WERI-Rb-1 (cell line): ENCODE measurements around the gene CTDSP1.

Experiments used
- DNase-seq: peaks from one replicate; pipeline ENCODE4 v3.0.0-alpha.2; 2020
- H3K27ac ChIP-seq: fragments of 250-450 bp; sonication (Bioruptor Pico); 2 replicates; pipeline ENCODE4 v1.5.1; 2020; ENCODE audit warnings: mild to moderate bottlenecking, moderate library complexity
- H3K27me3 ChIP-seq: fragments of 250-450 bp; sonication (Bioruptor Pico); 2 replicates; pipeline ENCODE4 v1.5.1; 2021; ENCODE audit warnings: mild to moderate bottlenecking, low read depth, moderate library complexity; ENCODE audit not compliant: insufficient read depth, severe bottlenecking
- H3K36me3 ChIP-seq: fragments of 250-450 bp; sonication (Bioruptor Pico); 2 replicates; pipeline ENCODE4 v1.5.1; 2020; ENCODE audit warnings: mild to moderate bottlenecking, moderate library complexity
- H3K4me3 ChIP-seq: 2 replicates; pipeline ENCODE4 v1.5.1; 2011; ENCODE audit warnings: low read depth, mild to moderate bottlenecking, control low read depth, low read length
- H3K9me3 ChIP-seq: fragments of 250-450 bp; sonication (Bioruptor Pico); 2 replicates; pipeline ENCODE4 v1.5.1; 2021; ENCODE audit warnings: mild to moderate bottlenecking, moderate library complexity; ENCODE audit not compliant: severe bottlenecking
- TF ChIP-seq, protein P1 (sequence below): IDR thresholded peaks from 2 replicates; pipeline ENCODE4 v1.5.1; 2011; ENCODE audit warnings: low read depth, mild to moderate bottlenecking, control low read depth, inconsistent platforms, low read length

CTDSP1 gene

DNA sequence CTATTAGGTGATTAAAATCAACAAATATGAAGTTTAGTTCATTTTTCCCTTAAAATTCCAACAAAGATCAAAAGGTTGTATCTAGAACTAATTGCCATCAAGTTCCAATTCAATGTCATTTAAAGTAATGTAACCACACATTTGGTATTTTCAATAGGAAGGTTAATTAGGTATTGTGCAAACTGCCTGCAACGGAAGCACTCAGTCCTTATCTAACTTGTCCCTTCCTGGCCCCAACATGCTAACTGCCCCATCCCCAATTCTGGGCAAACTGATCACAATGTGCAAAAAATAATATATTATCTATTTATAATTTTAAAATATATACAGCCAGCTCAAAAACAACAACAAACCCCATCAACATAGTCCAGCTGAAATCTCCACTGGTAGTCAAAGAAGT is 52.4 kb downstream of the CTDSP1 start:
- H3K4me3 ChIP-seq, result no peak overlapping the region
- TF ChIP-seq, protein P1, sequence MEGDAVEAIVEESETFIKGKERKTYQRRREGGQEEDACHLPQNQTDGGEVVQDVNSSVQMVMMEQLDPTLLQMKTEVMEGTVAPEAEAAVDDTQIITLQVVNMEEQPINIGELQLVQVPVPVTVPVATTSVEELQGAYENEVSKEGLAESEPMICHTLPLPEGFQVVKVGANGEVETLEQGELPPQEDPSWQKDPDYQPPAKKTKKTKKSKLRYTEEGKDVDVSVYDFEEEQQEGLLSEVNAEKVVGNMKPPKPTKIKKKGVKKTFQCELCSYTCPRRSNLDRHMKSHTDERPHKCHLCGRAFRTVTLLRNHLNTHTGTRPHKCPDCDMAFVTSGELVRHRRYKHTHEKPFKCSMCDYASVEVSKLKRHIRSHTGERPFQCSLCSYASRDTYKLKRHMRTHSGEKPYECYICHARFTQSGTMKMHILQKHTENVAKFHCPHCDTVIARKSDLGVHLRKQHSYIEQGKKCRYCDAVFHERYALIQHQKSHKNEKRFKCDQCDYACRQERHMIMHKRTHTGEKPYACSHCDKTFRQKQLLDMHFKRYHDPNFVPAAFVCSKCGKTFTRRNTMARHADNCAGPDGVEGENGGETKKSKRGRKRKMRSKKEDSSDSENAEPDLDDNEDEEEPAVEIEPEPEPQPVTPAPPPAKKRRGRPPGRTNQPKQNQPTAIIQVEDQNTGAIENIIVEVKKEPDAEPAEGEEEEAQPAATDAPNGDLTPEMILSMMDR, result no peak
- H3K27ac ChIP-seq, result no peak overlapping the region
- peaks cover 56% of the 10 kb centered on the region for H3K36me3 ChIP-seq
- no peaks in the 10 kb centered on the region for H3K9me3 ChIP-seq
- no peaks in the 10 kb centered on the region for H3K27me3 ChIP-seq
- no peak for DNase-seq
